GM20000 (cell line): ENCODE measurements around the gene DDX10.

Experiments
- DNase-seq: peaks from one replicate; pipeline ENCODE4 v3.0.0; 2012; ENCODE audit warnings: low spot score
- TF ChIP-seq, protein P1 (sequence below): IDR thresholded peaks from 2 replicates; pipeline ENCODE4 v1.5.1; 2012; ENCODE audit warnings: mild to moderate bottlenecking, control low read depth; ENCODE audit errors: extremely low read depth, missing control alignments

DDX10 gene

DNA sequence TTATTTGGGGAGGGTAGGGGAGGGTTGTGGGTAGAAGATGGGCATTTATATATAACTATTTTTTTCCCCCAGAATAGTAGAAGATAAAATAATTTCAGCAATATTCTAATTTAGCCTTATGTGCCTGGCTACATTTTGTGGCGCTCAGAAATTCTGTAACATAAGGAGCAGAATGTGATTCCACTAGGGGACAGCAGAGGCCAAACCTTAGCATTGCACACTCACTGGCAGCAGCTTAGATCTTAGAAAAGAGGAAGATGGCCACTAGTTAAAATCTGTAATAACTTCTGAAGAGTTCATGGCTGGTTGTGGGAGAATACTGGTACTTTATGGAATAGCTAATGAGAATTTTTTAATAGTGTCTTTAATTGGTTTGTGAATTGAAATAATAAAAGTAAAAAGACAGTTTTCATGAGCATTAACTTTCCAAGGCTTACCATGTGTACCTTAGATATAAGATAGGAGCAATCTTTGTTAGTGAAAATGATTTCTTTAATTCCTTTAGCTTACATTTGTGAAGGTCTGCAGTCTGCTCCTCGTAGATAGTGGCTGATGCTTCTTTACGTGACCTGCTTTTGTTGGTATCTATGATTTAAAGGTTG, 33.1 kb downstream of the DDX10 start:
- TF ChIP-seq, protein P1, sequence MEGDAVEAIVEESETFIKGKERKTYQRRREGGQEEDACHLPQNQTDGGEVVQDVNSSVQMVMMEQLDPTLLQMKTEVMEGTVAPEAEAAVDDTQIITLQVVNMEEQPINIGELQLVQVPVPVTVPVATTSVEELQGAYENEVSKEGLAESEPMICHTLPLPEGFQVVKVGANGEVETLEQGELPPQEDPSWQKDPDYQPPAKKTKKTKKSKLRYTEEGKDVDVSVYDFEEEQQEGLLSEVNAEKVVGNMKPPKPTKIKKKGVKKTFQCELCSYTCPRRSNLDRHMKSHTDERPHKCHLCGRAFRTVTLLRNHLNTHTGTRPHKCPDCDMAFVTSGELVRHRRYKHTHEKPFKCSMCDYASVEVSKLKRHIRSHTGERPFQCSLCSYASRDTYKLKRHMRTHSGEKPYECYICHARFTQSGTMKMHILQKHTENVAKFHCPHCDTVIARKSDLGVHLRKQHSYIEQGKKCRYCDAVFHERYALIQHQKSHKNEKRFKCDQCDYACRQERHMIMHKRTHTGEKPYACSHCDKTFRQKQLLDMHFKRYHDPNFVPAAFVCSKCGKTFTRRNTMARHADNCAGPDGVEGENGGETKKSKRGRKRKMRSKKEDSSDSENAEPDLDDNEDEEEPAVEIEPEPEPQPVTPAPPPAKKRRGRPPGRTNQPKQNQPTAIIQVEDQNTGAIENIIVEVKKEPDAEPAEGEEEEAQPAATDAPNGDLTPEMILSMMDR: peak; percentile 74
- DNase-seq: peak; percentile 73

DNA sequence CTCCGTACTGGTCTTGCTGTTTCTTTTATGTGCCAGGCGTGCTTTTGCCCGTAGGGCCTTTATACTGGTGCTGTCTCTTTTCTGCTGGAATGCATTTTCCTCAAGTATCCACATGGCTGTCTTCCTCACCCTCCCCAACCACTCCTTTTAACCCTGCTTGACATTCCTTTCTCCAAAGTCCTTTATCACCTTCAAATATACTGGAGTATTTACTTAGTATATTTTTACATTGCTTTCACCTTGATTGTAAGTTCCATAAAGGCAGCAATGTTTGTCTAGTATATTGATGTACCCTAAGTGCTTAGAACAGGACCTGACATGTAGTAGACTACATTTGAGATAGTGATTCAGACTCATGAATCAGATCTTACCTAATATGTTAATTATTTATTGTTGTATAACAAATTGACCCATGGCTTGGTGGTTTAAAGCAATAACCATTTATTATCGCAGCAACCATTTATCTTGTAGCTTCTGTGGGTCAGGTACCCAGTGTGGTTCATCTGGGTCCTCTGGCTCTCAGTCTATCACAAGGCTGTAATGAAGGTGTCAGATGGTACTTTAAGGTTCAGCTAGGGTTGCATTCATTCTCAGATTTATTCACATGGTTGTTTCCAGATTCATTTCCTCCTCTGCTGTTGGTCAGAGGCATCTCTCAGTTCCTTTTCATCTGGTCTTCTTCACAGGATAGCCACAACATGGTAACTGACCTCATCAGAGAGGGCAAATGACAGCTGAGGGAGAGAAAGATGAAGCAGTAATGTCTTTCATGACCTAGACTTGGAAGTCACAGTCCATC, 34.2 kb downstream of the DDX10 start:
- TF ChIP-seq, protein P1: no peak
- DNase-seq: peak; percentile 46

DNA sequence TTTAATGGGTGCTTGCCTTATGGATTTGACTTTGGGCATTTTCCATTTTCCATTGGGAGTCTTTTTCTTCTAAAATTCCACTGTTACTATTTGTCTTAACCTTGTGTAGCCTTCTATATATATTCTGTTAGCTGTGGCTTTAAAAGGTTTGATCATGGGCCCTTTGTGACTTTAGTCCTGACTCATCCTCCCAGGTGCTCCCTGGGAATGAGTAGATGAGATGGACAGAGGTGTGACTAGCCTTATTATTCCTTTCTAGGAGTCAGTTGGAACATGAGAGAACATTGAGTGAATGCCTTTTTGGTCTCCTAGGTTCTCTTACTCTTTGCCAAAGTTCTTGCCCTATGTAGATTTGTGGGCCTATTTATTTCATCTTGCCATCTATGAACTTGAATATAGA, 39.0 kb downstream of the DDX10 start:
- no peak for DNase-seq
- TF ChIP-seq, protein P1: no peak

DNA sequence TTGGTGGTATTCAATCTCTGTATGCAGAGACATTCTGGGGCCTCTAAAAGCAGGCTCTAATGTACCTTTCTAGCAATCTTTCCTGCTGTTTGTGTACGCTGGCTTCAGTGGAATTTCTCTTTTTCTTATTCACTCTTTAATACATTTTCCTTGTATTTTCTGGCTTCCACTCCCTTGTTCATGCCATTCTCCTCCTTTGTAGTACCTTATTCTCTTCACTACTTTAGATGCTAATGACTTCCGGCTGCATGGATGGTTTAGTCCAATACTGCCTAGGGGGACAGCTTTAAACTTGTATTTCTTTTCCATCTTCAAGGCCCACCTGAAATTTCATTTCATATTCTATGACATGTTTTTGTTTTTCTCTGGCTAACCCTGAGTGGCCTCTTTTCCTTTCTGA, 40.2 kb downstream of the DDX10 start:
- TF ChIP-seq, protein P1: no peak
- no peak for DNase-seq

DNA sequence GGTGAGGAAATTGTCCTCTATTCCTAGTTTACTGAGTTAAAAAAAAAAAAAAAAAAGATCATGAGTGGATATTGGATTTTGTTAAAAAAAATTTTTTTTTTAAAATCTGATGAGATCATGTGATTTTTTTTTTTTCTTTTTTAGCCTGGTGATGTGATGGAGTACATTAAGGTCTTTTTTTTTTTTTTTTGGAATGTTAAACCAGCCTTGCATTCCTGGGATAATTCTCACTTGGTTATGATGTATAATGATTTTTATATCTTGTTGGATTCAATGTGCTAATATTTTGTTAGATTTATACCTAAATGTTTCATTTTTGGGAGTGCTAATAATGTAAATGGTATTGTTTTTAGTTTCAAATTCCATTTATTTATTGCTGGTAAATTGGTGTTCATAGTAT, 43.3 kb downstream of the DDX10 start:
- TF ChIP-seq, protein P1: no peak
- no peak for DNase-seq

DNA sequence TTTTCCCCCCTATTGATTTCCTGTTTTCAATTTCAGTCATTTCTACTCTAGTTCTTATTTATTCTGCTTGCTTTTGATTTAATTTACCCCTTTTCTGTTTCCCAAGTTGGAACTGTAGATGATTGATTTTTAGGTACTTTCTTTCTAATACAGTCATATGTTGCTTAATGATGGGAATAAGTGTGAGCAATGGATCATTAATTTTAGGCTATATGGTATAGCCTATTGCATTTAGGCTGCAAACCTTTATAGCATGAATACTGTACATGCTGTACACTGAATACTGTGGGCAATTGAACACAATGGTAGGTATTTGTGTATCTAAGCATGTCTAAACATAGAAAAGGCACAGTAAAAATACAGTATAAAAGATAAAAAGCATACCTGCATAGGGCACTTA, 44.9 kb downstream of the DDX10 start:
- DNase-seq: no peak
- TF ChIP-seq, protein P1: no peak

DNA sequence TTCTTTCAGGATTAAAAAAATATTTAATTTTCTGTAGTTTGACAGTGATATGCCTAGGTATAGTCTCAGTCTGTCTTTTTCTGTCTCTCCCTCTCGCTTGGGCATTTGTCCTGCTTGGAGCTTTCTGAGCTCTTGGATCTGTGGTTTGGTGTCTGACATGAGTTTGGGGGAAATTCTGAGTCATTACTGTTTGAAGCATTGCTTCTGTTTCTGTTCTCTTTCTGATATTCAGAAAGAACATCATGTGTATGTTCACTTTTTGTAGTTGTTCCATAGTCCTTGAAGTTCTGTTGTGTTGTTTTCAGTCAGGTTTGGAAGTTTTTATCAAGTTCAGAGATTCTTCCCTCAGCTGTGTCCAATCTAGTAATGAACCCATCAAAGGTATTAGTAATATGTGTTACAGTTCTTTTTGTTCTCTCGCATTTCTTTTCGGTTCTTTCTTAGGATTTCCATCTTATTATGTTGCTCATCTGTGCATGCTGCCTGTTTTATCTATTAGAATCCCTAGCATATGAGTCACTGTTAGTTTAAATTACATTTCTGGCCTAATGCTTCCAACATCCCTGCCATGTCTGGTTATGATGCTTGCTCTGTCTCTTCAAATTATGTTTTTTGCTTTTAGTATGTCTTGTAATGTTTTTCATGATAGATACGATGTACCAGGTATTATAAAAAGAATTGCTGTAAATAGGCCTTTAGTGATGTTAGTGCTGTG, 48.4 kb downstream of the DDX10 start:
- TF ChIP-seq, protein P1: no peak
- peak; percentile 21 for DNase-seq
